HG03558 (cell line): ENCODE data around the gene ATP8B3.

Source experiments
- ATAC-seq: cut with Tn5 transposase; IDR thresholded peaks from one replicate; pipeline ENCODE4 v1.9.1; 2021; ENCODE audit warnings: moderate number of reproducible peaks; ENCODE audit not compliant: unreplicated experiment; ENCODE audit errors: extremely low read depth

The ATP8B3 gene

DNA sequence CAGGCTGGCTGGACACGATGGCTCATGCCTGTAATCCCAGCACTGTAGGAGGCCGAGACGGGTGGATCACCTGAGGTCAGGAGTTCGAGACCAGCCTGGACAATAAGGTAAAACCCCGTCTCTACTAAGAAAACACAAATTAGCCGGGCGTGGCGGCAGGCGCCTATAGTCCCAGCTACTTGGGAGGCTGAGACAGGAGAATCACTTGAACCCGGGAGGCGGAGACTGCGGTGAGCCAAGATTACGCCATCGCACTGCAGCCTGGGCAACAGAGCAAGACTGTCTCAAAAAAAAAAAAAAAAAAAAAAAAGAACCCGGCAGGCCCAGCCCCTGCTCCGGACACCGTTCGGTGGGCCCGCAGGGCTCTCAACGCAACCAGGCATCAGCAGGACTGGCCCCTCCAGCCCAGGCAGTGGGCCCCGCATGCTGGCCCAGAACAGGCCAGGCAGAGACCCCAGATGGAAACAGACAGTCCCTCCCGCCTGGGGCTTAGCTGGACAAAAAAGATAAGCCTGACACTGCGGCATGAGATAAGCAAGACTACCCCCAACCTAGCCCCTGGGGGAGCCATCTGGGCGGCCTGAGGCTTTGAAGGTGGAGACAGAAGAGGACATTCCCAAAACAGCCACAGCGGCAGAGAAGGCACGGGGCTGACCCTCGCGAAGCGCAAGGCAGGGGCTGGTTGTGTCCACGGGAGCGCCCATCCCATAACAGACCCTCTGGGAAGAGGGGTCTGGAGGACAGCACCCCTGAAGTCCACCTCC, 24.6 kb upstream of the ATP8B3 start:
- no peak for ATAC-seq

DNA sequence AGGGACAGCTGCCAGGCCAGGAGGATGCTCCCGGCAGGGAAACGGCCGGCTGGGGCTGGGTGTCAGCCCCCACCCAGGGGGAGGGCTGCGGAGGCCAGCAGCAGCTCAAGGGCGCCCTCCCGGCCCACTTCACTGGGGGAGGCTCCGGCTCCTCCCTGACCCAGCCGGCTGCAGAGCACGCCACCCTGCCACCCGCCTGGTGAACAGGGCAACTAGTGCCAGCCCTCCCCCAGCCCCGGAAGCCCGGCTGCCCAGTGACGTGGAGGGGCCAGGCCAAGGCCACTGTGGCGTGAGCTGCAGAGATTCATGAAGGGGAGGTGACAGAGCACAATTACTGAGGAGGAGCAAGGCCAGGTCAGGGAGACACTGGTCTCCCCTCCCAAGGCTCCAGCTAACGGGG, 21.5 kb upstream of the ATP8B3 start:
- ATAC-seq: no peak

DNA sequence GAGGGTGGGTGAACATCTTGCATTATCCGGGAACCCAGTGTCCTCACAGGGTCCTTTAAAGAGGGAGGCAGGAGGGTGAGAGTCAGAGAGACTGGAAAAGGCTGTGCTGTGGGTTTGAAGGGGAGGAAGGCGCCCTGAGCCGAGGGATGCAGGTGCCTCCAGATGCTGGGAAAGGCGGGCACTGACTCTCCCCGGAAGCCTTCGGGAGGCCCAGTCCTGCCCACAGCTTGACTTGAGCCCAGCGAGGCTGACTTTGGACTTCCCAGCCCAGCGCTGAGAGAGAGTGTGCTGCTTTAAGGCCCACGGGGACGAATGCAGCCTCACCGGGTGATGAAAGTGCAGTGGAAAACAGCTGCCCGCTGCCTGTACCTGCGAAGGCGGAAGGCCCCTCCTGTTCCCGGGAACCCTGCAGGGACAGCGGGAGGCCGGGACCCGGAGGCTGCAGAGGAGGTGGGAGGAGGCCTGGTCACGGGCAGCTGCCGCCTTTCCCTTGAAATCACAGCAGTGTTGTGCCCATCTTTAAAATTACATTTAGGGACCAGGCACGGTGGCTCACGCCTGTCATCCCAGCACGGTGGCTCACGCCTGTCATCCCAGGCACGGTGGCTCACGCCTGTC, 20.1 kb upstream of the ATP8B3 start:
- ATAC-seq: no peak

DNA sequence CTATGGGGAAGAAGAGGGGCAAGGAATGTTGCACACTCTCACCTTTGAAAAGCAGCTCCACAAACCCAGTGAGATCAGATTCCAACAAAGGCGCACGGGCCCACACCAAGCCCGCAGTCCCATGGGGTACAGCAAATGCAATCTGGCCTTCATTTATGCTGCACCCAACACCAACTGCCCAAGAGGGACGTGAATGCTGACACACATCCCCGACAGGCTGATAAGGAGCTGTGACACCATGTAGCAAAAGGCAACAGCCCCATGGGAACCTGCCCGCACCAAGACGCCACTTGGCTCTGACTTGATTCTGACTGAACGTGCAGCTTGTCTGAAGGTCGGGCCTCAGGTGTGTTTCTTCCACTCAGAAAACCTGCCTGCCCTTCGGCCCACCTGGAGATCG, 18.9 kb upstream of the ATP8B3 start:
- ATAC-seq: no peak

DNA sequence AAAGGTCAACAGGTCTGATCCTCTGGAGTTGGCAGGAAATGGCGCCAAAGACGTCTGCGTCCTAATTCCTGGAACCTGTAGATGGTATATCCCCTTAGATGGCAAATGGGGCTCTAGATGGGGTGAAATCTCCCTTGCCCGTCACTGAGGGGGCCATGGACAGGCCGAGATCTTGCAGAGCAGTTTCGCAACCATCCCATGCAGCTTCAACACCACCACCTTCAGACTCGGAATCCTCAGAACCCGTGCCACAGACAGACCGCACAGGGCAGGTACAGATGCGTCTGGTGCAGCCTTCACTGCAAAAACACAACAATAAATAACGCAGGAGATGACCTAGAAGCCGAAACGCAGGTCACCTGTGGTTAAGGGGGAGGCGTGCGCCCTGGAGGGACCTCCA, 18.5 kb upstream of the ATP8B3 start:
- no peak for ATAC-seq

DNA sequence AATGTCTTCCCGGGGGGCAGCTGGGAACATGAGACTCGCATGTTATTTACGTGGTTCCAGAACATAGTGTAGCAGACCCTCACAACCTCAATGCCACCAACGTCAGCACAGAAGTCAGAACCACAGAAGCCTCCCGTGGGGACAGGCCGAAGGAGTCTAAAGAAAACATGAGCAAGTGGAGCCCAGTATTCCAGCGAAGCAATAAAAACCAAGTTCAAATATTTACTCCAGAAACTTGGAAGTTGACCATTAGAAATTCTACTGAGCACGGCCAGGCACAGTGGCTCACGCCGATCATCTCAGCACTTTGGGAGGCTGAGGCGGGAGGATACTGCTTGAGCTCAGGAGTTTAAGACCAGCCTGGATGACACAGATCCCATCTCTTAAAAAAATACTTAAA, 17.9 kb upstream of the ATP8B3 start:
- no peak for ATAC-seq

DNA sequence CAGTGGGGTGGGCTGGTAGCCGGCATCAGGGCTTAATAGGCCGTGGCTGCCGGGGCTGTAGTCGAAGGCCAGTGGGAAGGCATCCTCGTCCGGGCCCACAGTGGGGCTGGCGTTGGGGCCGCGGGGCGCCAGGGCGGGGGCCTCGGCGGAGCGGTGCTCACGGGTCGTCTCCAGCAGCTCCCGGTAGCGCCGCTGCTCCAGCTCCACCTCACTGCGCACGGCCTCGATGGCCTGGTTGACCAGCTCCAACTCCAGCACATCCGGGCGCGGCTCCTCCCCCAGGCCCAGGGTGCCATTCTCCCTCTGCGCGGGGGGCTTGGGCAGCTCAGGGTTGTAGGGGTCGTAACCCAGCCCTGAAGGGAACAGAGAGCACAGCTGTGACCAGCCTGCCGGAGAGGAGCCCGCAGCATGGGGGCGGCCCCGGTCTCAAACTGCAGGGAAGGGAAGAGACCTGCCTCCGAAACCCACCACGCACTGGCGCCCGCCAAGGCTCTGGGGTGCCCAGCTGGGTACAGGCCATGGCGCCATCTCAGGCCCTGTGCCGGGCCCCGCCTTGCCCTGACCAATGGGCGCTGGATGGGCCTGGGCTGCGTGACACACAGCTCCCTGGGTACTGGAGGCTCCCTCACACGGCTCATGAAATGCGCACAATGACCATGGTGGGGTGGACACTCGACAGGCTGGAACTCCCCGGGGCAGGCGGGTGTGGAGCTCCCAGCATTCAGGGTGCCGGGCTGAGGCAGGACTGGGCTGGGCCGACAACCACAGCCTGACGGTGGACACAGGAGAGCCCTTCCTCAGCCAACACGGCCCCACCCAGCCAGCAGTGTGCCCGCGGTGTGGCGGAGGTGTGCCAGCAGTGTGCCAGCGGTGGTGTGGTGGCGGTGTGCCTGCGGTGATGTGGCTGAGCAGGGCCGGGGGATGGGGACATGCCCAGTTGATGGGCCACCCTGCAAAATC, 16.5 kb upstream of the ATP8B3 start:
- no peak for ATAC-seq

DNA sequence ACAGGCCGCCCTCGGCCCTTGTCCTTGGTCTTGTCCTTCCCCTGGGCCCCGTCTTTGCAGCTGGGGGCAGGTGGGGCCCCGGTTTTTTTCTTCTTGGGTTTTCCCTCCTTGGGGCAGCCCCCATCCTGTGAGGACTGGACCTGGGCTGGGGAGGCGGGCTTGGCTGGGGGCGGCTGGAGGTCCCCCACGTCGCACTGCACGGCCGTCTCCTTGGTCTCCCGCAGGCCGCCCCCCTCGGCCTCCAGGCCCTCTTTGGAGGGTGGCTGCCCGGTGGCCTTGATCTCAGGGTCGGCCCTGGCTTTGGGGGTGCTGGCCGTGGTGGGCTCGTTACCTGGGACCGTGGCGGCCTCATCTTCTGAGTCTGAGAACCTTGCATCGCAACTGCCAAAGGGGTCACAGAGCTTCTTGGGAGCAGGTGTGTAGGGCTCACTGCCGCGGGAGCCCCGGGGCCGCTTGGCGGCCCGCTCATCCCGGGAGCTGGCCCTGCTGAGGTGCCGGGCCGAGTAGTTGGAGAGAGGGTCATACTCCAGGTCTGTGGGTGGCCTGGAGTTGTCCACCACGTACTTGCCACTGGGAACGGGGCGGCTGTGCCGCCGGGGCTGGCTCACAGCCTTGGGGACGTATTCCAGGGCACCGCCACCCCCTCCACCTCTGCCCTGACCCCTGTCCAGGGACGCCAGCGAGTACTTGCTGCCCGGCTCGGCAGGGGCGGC, 15.6 kb upstream of the ATP8B3 start:
- no peak for ATAC-seq

DNA sequence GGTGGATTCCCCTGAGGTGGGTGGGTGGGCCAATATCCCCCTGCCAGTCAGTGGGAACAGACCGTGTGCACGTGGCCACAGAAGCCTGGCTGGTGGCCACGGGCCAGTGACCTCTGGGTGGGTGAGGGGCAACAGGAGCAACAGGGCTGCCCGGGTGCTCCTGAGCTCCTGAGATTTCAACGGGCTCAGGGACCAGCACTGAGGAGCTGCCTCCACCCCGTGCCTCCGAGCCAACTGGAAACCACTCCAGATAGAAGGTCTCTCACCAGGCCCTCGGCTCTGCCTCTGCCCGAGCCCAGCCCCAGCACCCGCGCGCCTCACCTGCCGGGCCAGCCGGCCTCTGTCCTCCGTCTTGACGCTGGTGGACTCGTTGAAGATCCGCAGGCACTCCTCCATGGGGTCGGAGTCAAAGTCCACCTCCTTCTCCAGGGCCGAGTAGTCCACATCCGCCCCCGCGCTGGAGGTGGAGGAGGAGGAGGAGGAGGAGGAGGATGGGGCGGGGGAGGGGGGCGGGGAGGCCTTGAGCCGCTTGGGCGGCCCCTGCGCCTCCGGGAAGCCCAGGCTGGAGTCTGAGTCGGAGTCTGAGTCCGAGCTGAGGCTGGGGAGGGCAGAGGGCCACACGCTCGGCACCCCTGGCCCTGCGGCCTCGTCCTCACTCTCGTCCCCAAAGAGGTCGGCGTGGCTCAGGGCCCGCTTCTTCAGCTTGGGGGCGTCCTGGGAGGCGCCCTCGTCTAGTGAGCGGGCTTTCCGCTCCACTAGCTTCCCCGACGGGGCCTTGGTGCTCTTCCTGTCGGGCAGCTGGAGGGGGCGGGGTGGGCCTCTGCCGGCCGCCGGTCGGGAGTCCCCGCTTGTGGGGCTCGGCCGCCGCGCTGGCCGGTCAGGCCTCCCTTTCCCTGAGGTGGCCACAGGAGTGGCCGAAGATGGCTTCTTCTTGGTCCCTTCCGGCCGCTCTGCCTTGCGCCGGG, 14.8 kb upstream of the ATP8B3 start:
- ATAC-seq: no peak

DNA sequence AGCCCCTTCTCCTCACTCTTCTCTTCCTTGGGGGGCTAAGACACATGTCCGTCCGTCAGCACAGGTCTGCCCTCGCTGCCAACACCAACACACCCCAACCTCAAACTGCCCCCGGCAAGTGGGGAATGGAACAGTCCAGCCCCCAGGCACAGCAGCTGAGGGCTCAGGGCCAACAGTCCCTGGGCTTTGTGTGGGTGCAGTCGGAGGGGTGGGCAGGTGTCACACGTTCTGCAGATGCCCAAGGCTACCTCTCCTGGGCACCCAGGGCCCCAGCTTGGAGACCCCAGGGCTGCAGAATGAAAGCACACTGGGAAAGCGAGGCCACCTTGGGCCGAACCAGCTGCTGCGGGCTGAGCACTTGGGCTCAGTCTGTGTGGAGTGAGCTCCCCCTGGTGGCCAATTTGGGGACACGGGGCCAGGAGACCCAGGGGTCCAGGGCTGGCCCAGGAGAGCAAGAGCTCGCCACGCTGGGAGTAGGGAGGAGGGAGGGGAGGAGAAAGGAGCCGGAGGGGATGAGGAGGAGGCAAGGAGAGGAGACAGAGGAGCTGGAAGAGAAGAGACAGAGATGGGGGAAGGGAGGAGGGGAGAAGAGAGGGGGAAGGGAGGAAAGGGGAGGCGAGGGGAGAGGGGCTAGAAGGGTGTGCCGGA, 14.0 kb upstream of the ATP8B3 start:
- no peak for ATAC-seq

DNA sequence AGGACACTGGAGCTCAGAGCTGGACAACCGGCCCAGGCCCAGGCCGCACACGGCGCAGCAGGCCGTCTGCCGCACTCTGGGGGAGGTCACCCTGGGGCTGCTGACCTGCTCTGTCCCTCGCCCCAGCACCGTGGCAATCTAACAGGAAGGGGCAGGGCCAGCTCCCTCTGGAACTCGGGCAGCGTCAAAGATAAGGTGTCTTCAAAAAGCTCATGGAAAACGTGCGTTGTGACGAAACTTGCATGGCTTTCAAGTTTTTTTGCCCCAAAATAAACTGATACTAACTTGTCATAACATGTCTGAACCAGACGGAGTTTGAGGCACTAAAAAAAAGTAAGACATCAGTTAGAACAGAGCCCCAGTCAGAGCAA, 12.2 kb upstream of the ATP8B3 start:
- ATAC-seq: no peak

DNA sequence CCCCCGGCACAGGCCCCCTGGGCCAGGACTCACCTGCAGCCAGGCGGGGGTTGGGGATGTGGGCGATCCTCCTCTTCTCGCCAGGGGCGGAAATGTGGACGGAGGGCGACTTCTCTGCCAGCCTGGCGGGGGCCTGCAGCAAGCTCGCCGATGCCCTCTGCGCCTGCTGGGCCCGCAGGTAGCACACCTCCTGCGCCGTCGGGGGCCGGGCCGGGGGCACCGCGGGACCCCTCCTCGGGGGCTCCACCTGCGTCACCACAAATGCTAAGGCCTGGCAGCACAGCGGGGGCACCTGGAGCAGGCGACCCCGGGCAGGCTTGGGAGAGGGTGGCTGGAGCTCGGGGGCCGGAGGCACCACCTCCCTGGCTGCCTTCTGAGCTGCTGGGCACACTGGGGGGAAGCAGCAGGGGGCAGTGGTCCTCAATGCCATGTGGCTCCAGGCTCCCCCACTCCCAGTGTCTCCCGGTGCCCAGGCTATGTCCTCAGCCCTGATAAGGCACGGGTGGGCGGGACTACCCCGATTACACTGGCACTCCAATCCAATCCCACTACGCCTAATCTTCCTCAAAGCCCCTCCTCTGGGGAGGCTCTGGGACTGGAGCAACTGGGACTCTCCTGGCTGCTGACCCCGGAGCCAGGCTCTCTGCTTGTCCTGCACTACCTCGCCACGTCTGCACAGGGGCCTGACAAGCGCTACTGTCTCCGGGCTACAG, 11.6 kb upstream of the ATP8B3 start:
- no peak for ATAC-seq

DNA sequence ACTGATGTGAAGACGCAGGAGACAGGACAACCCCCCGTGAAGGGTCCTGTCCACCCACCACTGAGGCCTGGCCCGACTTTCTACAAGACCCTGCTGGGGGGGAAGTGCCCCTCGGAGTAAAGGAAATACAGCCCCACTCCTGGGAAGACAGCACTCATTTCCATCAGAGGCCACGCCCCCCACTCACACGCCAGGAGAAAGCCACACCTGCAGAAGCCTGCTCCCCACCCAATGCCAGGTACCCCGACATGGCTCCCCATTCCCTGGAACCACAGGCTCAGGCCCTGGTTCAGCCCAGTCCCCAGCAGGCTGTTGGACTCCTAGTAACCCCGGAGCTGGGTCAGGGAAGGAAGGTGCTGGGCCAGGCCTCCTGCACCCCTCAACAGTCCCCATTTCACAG, 10.9 kb upstream of the ATP8B3 start:
- ATAC-seq: no peak

DNA sequence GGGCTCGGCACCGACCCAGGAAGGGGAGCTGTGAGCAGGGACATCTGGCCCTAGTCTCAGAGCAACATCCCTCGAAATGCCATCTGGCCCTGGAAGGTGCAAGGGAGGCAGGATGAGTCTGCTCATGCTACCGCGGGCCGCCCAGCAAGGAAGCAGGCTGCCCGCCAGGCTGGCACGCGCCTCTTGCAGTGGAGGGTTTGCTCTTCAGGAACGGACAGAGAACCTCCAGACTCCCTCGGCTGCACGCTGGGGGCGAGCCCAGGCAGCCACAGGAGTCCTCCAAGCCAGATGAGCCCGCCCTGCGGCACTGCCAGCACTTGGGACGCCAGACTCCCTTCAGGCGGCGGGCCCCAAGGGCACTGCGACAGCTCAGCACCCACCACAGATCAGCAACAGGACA, 10.1 kb upstream of the ATP8B3 start:
- no peak for ATAC-seq

DNA sequence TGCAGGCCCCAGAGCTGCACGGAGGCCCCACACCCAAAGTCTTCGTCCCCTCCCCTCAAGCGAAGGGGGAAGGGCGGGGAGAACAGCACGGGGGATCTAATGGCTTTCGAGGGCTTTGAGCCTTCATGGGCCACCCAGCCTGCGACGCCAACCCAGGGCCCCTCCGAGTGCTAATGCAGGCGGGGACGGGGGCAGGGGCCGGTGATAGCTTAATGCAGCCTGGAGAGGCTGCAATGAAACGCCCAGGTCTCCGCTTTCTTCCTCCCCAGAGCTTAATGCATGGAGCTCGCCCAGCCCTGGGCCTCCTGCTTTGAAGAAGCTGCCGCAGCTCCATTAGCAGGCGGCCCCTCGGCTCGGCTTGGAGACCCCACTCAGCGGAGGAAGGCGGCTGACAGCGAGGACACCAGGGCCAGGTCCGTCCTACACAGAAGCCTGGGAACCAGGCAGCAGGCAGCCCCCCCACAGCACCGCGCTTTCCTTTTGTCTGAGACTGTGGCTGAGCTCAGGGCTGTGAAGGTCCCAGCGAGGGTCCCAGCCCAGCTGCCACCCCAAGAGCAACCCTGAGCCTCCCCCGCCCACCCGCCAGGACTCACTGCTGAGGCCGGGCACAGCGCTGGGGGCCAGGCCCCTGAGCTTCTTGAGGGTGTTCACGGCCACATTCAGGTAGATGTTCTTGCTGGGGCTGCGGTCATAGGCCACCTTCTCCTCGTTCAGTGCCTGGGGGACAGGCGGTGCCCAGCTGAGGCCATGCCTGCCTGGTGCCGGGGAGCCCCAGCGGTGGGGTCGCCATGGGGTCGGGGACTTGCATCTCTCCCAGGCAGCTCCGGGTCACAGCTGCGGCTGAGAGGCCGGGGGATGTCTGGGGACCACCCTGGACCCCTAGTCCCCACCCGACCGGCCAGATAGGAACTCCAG, 7.5 kb upstream of the ATP8B3 start:
- no peak for ATAC-seq

DNA sequence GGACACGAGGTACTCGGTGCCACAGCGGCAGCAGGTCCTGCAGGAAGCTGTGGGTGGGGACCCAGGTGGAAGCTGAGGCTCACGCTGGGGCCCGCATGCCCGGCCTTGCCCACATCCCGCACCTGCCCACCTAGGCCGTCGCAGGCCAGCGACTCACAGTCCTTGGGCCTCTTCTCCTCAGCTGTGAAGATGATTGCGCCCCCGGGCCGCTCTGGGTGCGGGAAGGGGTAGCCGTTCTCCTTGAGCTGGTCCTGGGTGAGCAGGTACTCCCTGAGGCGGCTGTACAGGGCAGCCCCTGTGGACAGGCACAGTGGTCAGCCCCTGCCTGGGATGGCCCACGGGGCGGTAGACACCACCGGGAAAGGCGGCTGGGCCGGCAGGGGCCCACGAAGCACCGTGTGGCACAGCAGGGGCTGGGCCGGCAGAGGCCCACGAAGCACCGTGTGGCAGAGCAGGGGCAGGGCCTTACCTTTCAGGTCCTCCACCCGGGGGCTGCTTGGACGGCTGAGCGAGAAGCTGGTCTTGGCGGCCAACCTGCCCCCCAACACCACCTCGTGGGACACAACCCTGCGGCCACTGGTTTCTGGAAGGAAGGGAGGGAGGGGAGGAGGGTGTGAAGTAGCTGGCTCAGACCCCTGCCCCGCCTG, 6.6 kb upstream of the ATP8B3 start:
- no peak for ATAC-seq
